Lower leg skin (tissue), 3 donors: ENCODE data around the gene CDK17.

ENCODE experiments used
- CTCF ChIP-seq, 3 donors: fragments of 450-650 bp; IDR thresholded peaks; one replicate each; pipeline ENCODE4 v1.5.1; 2016; ENCODE audit warnings: antibody characterized with exemption in 3 of 3, mild to moderate bottlenecking in 3 of 3, moderate library complexity in 2 of 3
- POLR2A ChIP-seq, 2 donors: fragments of 450-650 bp; IDR thresholded peaks; one replicate each; pipeline ENCODE4 v1.6.1; 2016 to 2017; ENCODE audit warnings: antibody characterized with exemption in 2 of 2, mild to moderate bottlenecking in 1 of 2, moderate library complexity in 1 of 2

GRCh38 chr12:96437171-96437445, 36.9 kb upstream of the CDK17 start:
- TF ChIP-seq CTCF (IDR thresholded peaks at IDR 0.05) (no peak), POLR2A (IDR thresholded peaks at IDR 0.05) (no peak)
